Keratinocyte (primary cell): Measurements from ENCODE around the gene SCAI.

Source experiments
- CTCF ChIP-seq, 3 experiments: IDR thresholded peaks in 1 of 3; conservative IDR thresholded peaks in 1 of 3; optimal IDR thresholded peaks in 1 of 3; 2 replicates in 2 of 3; 3 replicates in 1 of 3; pipeline versions ENCODE3 to v1.5.1; 2011; ENCODE audit warnings: low read length in 3 of 3, mild to moderate bottlenecking in 3 of 3, moderate library complexity in 2 of 3, control low read depth in 1 of 3, inconsistent platforms in 1 of 3; ENCODE audit not compliant: insufficient read depth in 2 of 3; ENCODE audit errors: extremely low read depth in 1 of 3
- EZH2 ChIP-seq: IDR thresholded peaks from one replicate; pipeline ENCODE4 v1.6.1; 2012; ENCODE audit warnings: inconsistent platforms, mild to moderate bottlenecking, low read length, moderate library complexity

- TF ChIP-seq EZH2 (no peak), CTCF (optimal IDR thresholded peaks at IDR 0.05 in 1 of 3, IDR thresholded peaks at IDR 0.05 in 1 of 3, conservative IDR thresholded peaks at IDR 0.05 in 1 of 3; ENCODE audit: extremely low read depth in 1 of 3, insufficient read depth in 2 of 3, low read length in 3 of 3) (no peak)
Measured at GRCh38 chr9:124940521-124940893, 202.8 kb downstream of the SCAI start.
